Subcutaneous preadipocyte (primary cell): Measurements from ENCODE around the gene CEP78. TPM values are rescaled to one million over a fixed set of nuclear protein-coding genes. Genes with fewer than 3 reads are reported as not detected.

Experiments
- small RNA-seq: library from RNA; depleted of rRNA; stranded (forward); fragments of <200 nt; gene quantifications from one replicate; pipeline ENCODE3, GENCODE V24; 2012
- total RNA-seq: library from RNA; depleted of rRNA; stranded (reverse); fragments of >200 nt; gene quantifications from 2 replicates; pipeline ENCODE4 v1.2.3, GENCODE V29; 2012

The CEP78 gene
- total RNA-seq, result 14.3 and 22.5 TPM in 2 replicates

GRCh38 chr9:78235762-78236550 is at the start of gene CEP78:
Gene CEP78 (plus strand): TSS chr9:78236075. CDS start chr9:78236351, 276 bp downstream.

GRCh38 chr9:78296893-78297671 is 61.2 kb downstream of the CEP78 start, which contains the start of gene PSAT1:
Gene PSAT1 (plus strand): TSS chr9:78297125. CDS start chr9:78297211, 86 bp downstream.

Small RNAs within 50 kb of the gene (small RNA-seq; reads per million reads assigned to genes)
- gene AL353705.4, result not detected

Other genes with a start within 250 kb of the CEP78 start
- 25.0 and 31.7 TPM in 2 replicates for gene GNAQ, start 204.3 kb upstream of the CEP78 start, total RNA-seq
- gene PSAT1, start 61.0 kb downstream of the CEP78 start, total RNA-seq, result 42.0 and 49.2 TPM in 2 replicates